WTC11 (cell line): ENCODE data around the gene FHOD3. TPM values are rescaled to one million over a fixed set of nuclear protein-coding genes. Genes with fewer than 3 reads are reported as not detected.

Experiments used
- ATAC-seq: fragments of 200-7000 bp; cut with Tn5 transposase; 2 replicates; pipeline ENCODE4 v1.10.0; 2021; ENCODE audit warnings: mild to moderate bottlenecking, moderate library complexity
- CTCF ChIA-PET: fragments of 300-600 bp; sonication (Branson Sonifier 250); formaldehyde crosslinking; loops from one replicate; lab custom pipeline; 2021; ENCODE audit warnings: antibody characterized with exemption; lab: Charles Lee
- POLR2A ChIA-PET: fragments of 350-600 bp; sonication (Branson Sonifier 250); formaldehyde crosslinking; loops from one replicate; lab custom pipeline; 2021; ENCODE audit warnings: antibody characterized with exemption; lab: Charles Lee
- DNase-seq: peaks from one replicate; pipeline ENCODE4 v3.0.0; 2021; ENCODE audit warnings: low spot score
- H3K27ac Mint-ChIP-seq: 2 replicates; pipeline ENCODE4 v1.8.0; 2021; ENCODE audit warnings: mixed read lengths
- H3K27me3 Mint-ChIP-seq: 2 replicates; pipeline ENCODE4 v1.8.0; 2021; ENCODE audit warnings: low read depth, mild to moderate bottlenecking, moderate library complexity, mixed read lengths
- H3K36me3 Mint-ChIP-seq: 2 replicates; pipeline ENCODE4 v1.8.0; 2021; ENCODE audit warnings: mixed read lengths
- H3K4me1 Mint-ChIP-seq: 2 replicates; pipeline ENCODE4 v1.8.0; 2022; ENCODE audit warnings: mixed read lengths
- H3K4me3 Mint-ChIP-seq: 2 replicates; pipeline ENCODE4 v1.8.0; 2021; ENCODE audit warnings: mild to moderate bottlenecking, moderate library complexity, mixed read lengths
- H3K9me3 Mint-ChIP-seq: 2 replicates; pipeline ENCODE4 v1.8.0; 2021; ENCODE audit warnings: mixed read lengths
- ATF6 ChIP-seq: sonication (generic); formaldehyde crosslinking; IDR thresholded peaks from 2 replicates; pipeline ENCODE4 v1.8.1; 2023; ENCODE audit warnings: mild to moderate bottlenecking, missing genetic modification reagents
- ELF4 ChIP-seq: sonication (generic); formaldehyde crosslinking; IDR thresholded peaks from 2 replicates; pipeline ENCODE4 v1.8.1; 2022; ENCODE audit warnings: low read depth, mild to moderate bottlenecking, moderate library complexity, missing genetic modification reagents
- ERG ChIP-seq: fragments of 250-450 bp; sonication (Bioruptor Pico); IDR thresholded peaks from 2 replicates; pipeline ENCODE4 v1.8.0; 2021; ENCODE audit warnings: mild to moderate bottlenecking
- ETV6 ChIP-seq: sonication (generic); formaldehyde crosslinking; IDR thresholded peaks from 2 replicates; pipeline ENCODE4 v1.8.1; 2022; ENCODE audit warnings: mild to moderate bottlenecking, missing genetic modification reagents
- FOXJ3 ChIP-seq: sonication (generic); formaldehyde crosslinking; IDR thresholded peaks from 2 replicates; pipeline ENCODE4 v1.9.0; 2021; ENCODE audit warnings: missing genetic modification reagents, mild to moderate bottlenecking, borderline replicate concordance
- FOXK1 ChIP-seq: sonication (generic); formaldehyde crosslinking; IDR thresholded peaks from 2 replicates; pipeline ENCODE4 v1.8.0; 2022; ENCODE audit warnings: mild to moderate bottlenecking, moderate library complexity, missing genetic modification reagents
- FOXP4 ChIP-seq: sonication (generic); formaldehyde crosslinking; IDR thresholded peaks from 2 replicates; pipeline ENCODE4 v1.8.0; 2022; ENCODE audit warnings: mild to moderate bottlenecking, missing genetic modification reagents
- GRHL2 ChIP-seq: fragments of 250-450 bp; sonication (Bioruptor Pico); IDR thresholded peaks from 2 replicates; pipeline ENCODE4 v1.8.0; 2022; ENCODE audit warnings: mild to moderate bottlenecking, moderate library complexity; ENCODE audit not compliant: insufficient replicate concordance, severe bottlenecking
- JAZF1 ChIP-seq: fragments of 250-450 bp; sonication (Bioruptor Pico); IDR thresholded peaks from 2 replicates; pipeline ENCODE4 v1.9.0; 2021; ENCODE audit warnings: moderate library complexity, mild to moderate bottlenecking, inconsistent platforms
- NFYB ChIP-seq: sonication (generic); formaldehyde crosslinking; conservative IDR thresholded peaks from 2 replicates; pipeline ENCODE4 v1.8.0; 2022; ENCODE audit warnings: low read depth, missing genetic modification reagents
- NR2C2 ChIP-seq: sonication (generic); formaldehyde crosslinking; IDR thresholded peaks from 2 replicates; pipeline ENCODE4 v1.8.0; 2022; ENCODE audit warnings: mild to moderate bottlenecking, missing genetic modification reagents
- RELA ChIP-seq: sonication (generic); formaldehyde crosslinking; IDR thresholded peaks from 2 replicates; pipeline ENCODE4 v1.8.1; 2022; ENCODE audit warnings: missing genetic modification reagents, mild to moderate bottlenecking, borderline replicate concordance
- SMAD3 ChIP-seq: sonication (generic); formaldehyde crosslinking; IDR thresholded peaks from 2 replicates; pipeline ENCODE4 v1.8.0; 2022; ENCODE audit warnings: missing genetic modification reagents, mild to moderate bottlenecking, borderline replicate concordance
- SOX15 ChIP-seq: fragments of 250-450 bp; sonication (Bioruptor Pico); IDR thresholded peaks from 2 replicates; pipeline ENCODE4 v1.9.0; 2021; ENCODE audit warnings: mild to moderate bottlenecking
- TCF7 ChIP-seq: sonication (generic); formaldehyde crosslinking; IDR thresholded peaks from 2 replicates; pipeline ENCODE4 v1.8.0; 2022; ENCODE audit warnings: mild to moderate bottlenecking, low read depth, missing genetic modification reagents, moderate library complexity
- TEAD1 ChIP-seq: sonication (generic); formaldehyde crosslinking; IDR thresholded peaks from 2 replicates; pipeline ENCODE4 v1.8.0; 2022; ENCODE audit warnings: mild to moderate bottlenecking, missing genetic modification reagents
- TP53 ChIP-seq: sonication (generic); formaldehyde crosslinking; IDR thresholded peaks from 2 replicates; pipeline ENCODE4 v1.8.1; 2023; ENCODE audit warnings: mild to moderate bottlenecking, missing genetic modification reagents
- ZNF263 ChIP-seq: sonication (generic); formaldehyde crosslinking; IDR thresholded peaks from 2 replicates; pipeline ENCODE4 v1.8.1; 2022; ENCODE audit warnings: low read depth, mild to moderate bottlenecking, moderate library complexity, missing genetic modification reagents
- ZSCAN18 ChIP-seq: fragments of 250-450 bp; sonication (Bioruptor Pico); IDR thresholded peaks from 2 replicates; pipeline ENCODE4 v2.1.2; 2022; ENCODE audit warnings: mild to moderate bottlenecking, moderate library complexity
- total RNA-seq: library from RNA; stranded (reverse); gene quantifications from 3 replicates; pipeline ENCODE4 v1.2.3, GENCODE V29; 2021

Gene FHOD3
- total RNA-seq, 1 experiment from 2014 or later = 3.8 TPM

- DNase-seq (no peak), ATAC-seq (no peak; the same call in 1 of the 2 replicates)
- Mint-ChIP-seq H3K4me3 (no peak overlapping the region), H3K36me3 (no peaks in the 10 kb centered on the region), H3K27ac (no peak overlapping the region), H3K9me3 (peaks cover under 1% of the 10 kb centered on the region; the same call in 1 of the 2 replicates), H3K27me3 (no peaks in the 10 kb centered on the region; the same call in 1 of the 2 replicates), H3K4me1 (peaks cover 19% of the 10 kb centered on the region)
- CTCF ChIA-PET = interaction anchor here (0.7 kb wide), 1 partner anchor 598 kb away, joined by 3 read pairs; no protein-coding TSS in a partner anchor
- POLR2A ChIA-PET = interaction anchor here (0.6 kb wide), 1 partner anchor 52 kb away, joined by 7 read pairs; no protein-coding TSS in a partner anchor
- TF ChIP-seq TEAD1 (CRISPR knock-in tag) = no peak
- no peak for TF ChIP-seq RELA (CRISPR knock-in tag)
- no peak for TF ChIP-seq FOXJ3 (CRISPR knock-in tag)
- TF ChIP-seq JAZF1 = no peak
- TF ChIP-seq ATF6 (CRISPR knock-in tag) = no peak
- no peak for TF ChIP-seq GRHL2 (CRISPR knock-in tag)
- no peak for TF ChIP-seq FOXP4 (CRISPR knock-in tag)
- no peak for TF ChIP-seq ELF4
- TF ChIP-seq TP53 = no peak
- no peak for TF ChIP-seq ETV6 (CRISPR knock-in tag)
- no peak for TF ChIP-seq ERG (CRISPR knock-in tag)
- TF ChIP-seq SOX15 (CRISPR knock-in tag) = no peak
- no peak for TF ChIP-seq NR2C2 (CRISPR knock-in tag)
- TF ChIP-seq SMAD3 (CRISPR knock-in tag) = no peak
- TF ChIP-seq ZSCAN18 (CRISPR knock-in tag) = no peak
- no peak for TF ChIP-seq FOXK1 (CRISPR knock-in tag)
- no peak for TF ChIP-seq TCF7 (CRISPR knock-in tag)
- TF ChIP-seq ZNF263 (CRISPR knock-in tag) = no peak
- no peak for TF ChIP-seq NFYB
Observed at GRCh38 chr18:36335476-36336279, 38.2 kb downstream of the FHOD3 start.
